MCF 10A (cell line): Measurements from ENCODE around the gene MN1. TPM values are rescaled to one million over a fixed set of nuclear protein-coding genes. Genes with fewer than 3 reads are reported as not detected.
A peak's percentile ranks its signal among the peaks of the same experiment; 100 is the strongest.

Experiments used
- BruUV-seq: library from RNA; stranded (reverse); fragments of 400-500 nt; replicated peaks from 2 replicates; lab custom pipeline; 2021; lab: Mats Ljungman, UMichigan
- CTCF ChIA-PET: fragments of 300-600 bp; sonication (Branson Sonifier 250); formaldehyde crosslinking; extraction: SDS; loops from one replicate; lab custom pipeline; 2021; ENCODE audit warnings: antibody characterized with exemption, inconsistent platforms; lab: Yijun Ruan, JAX
- POLR2A ChIA-PET: fragments of 300-600, 350-650 bp; sonication (Branson Sonifier 250); formaldehyde crosslinking; extraction: SDS; loops from one replicate; lab custom pipeline; 2020; ENCODE audit warnings: antibody characterized with exemption, inconsistent platforms; lab: Yijun Ruan, JAX
- DNase-seq: peaks from one replicate; pipeline ENCODE4 v3.0.0-alpha.2; 2018; ENCODE audit not compliant: unreplicated experiment
- H3K27ac Mint-ChIP-seq: one replicate; pipeline ENCODE4 v1.8.0; 2022; ENCODE audit warnings: mild to moderate bottlenecking, low read depth, mixed read lengths; ENCODE audit not compliant: unreplicated experiment
- H3K27me3 Mint-ChIP-seq: one replicate; pipeline ENCODE4 v1.8.0; 2022; ENCODE audit warnings: mixed read lengths; ENCODE audit not compliant: insufficient read depth, unreplicated experiment
- H3K36me3 Mint-ChIP-seq: one replicate; pipeline ENCODE4 v1.8.0; 2022; ENCODE audit warnings: mild to moderate bottlenecking, moderate library complexity, mixed read lengths; ENCODE audit not compliant: insufficient read depth, unreplicated experiment
- H3K4me1 Mint-ChIP-seq: one replicate; pipeline ENCODE4 v1.8.0; 2022; ENCODE audit warnings: mixed read lengths; ENCODE audit not compliant: insufficient read depth, unreplicated experiment
- H3K4me3 Mint-ChIP-seq: one replicate; pipeline ENCODE4 v1.8.0; 2022; ENCODE audit warnings: mild to moderate bottlenecking, moderate library complexity, mixed read lengths; ENCODE audit not compliant: unreplicated experiment
- H3K9me3 Mint-ChIP-seq: one replicate; pipeline ENCODE4 v1.8.0; 2022; ENCODE audit warnings: mixed read lengths; ENCODE audit not compliant: unreplicated experiment
- CTCF ChIP-seq: fragments of 200-600 bp; IDR thresholded peaks from one replicate; pipeline ENCODE4 v1.8.0; 2022; ENCODE audit warnings: antibody characterized with exemption, mild to moderate bottlenecking; ENCODE audit not compliant: unreplicated experiment
- intact Hi-C: fragments of 100-400 bp; cut with micrococcal nuclease; formaldehyde crosslinking; loops from 2 replicates; pipeline ENCODE4 v1.14.1; 2022
- total RNA-seq: library from RNA; stranded (reverse); gene quantifications from 2 replicates; pipeline ENCODE4 v1.2.3, GENCODE V29; 2022

Gene MN1
- total RNA-seq, 1 experiment from 2014 or later = 3.9 TPM

DNA sequence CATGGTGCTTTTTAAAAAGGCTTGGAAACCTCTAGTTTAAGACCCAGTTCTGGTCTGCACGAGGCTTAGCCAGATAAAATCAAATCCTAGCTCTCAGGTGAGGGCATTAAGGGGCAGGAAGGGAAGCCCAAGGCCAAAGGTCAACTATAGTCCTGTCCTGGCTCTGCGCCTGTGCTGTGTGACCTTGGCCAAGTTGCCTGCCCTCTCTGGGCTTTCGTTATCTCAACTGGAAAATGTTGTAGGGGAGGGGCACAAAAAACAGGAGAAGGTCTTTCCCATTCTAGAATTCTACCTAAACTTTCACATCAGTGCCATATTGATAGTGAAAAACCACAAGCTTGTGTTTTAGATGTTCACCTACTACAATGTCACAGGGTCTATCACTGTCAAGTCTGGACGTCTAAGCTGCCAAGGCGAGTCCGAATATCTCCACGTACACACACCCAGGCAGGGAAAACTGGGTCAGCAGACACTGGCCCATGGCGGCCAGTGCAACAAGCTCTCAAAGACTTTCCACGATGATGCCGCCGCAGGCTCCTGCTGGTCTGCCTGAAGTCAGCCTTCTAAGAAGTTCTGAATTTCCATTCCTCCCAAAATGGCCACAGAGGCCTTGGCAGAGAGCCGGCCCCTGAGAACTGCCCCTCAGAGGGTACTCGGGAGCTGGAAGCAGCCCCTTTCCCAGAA, 18.0 kb downstream of the MN1 start:
- no TSS peak for BruUV-seq
- Mint-ChIP-seq H3K27ac (no peak overlapping the region), H3K36me3 (no peaks in the 10 kb centered on the region), H3K4me3 (no peak overlapping the region), H3K27me3 (no peaks in the 10 kb centered on the region), H3K4me1 (peaks cover 8% of the 10 kb centered on the region), H3K9me3 (peaks cover 7% of the 10 kb centered on the region)
- ChIA-PET POLR2A (no interaction called here), CTCF (interaction anchor here (0.6 to 0.8 kb wide), 2 partner anchors 13 to 308 kb away, joined by 3 read pairs; no protein-coding TSS in a partner anchor)
- no peak for TF ChIP-seq CTCF
- DNase-seq = no peak
- intact Hi-C loops = no loop called here

DNA sequence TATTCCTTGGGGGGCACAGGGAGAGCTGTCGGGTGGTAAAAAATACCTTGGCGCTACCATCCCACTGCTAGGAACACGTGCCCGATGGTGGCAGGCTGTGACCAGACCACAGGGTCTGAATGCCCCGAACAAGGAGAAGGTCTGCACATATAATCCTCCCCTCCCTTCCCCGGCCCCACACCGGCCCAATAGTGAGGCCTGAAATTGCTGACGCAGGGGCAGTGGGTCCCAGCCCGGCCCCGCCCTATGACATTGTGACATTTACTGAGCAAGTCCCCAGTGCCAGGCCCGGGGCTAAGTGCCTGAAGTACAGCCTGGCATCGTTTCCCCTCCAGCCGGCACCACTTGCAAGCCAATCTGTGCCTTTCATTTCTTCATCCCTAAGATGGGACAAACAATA, 19.5 kb downstream of the MN1 start:
- peaks cover 7% of the 10 kb centered on the region for H3K9me3 Mint-ChIP-seq
- no peaks in the 10 kb centered on the region for H3K36me3 Mint-ChIP-seq
- no peak for TF ChIP-seq CTCF
- no TSS peak for BruUV-seq
- DNase-seq = no peak
- H3K4me3 Mint-ChIP-seq = no peak overlapping the region
- peaks cover 8% of the 10 kb centered on the region for H3K4me1 Mint-ChIP-seq
- H3K27ac Mint-ChIP-seq = no peak overlapping the region
- POLR2A ChIA-PET = no interaction called here
- intact Hi-C loops = no loop called here
- H3K27me3 Mint-ChIP-seq = no peaks in the 10 kb centered on the region
- CTCF ChIA-PET = no interaction called here

DNA sequence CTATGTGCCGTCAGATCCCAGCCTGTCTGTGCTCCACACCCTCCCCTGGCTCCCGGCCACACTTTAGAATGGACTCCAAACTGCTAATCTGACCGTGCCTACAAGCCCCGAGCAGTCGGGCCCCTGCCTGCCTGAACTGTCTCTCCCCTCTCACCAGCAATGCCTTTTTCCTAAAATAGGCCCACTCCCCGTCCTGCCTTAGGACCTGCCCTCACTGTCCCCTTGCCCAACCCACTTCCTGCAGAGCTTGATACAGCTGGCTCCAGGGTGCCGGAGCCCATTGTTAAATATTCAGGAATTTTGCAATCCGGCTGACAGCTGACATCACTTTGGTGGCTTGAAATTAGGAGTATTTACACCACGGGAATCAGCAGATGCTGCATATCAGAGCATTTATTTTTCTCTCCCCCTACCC, 21.4 kb downstream of the MN1 start:
- no TSS peak for BruUV-seq

GRCh38 chr22:27779643-27780042, 21.9 kb downstream of the MN1 start:
- Mint-ChIP-seq H3K27me3 (no peaks in the 10 kb centered on the region), H3K9me3 (peaks cover 7% of the 10 kb centered on the region), H3K4me3 (no peak overlapping the region), H3K4me1 (peaks cover 8% of the 10 kb centered on the region), H3K27ac (peak overlapping the region; percentile 80), H3K36me3 (no peaks in the 10 kb centered on the region)
- TF ChIP-seq CTCF = no peak
- POLR2A ChIA-PET = interaction anchor here (0.8 kb wide), 2 partner anchors 24 to 26 kb away, joined by 3 read pairs; no protein-coding TSS in a partner anchor
- intact Hi-C loops = no loop called here
- CTCF ChIA-PET = no interaction called here
- no TSS peak for BruUV-seq
- DNase-seq = no peak

More for the DNA sequence above, 21.4 kb downstream of the MN1 start:
- peak; percentile 21 for DNase-seq
- Mint-ChIP-seq H3K9me3 (peaks cover 7% of the 10 kb centered on the region), H3K4me3 (no peak overlapping the region), H3K4me1 (peaks cover 8% of the 10 kb centered on the region), H3K36me3 (no peaks in the 10 kb centered on the region), H3K27ac (peak overlapping the region; percentile 80), H3K27me3 (no peaks in the 10 kb centered on the region)
- POLR2A ChIA-PET = no interaction called here
- CTCF ChIA-PET = no interaction called here
- intact Hi-C loops = no loop called here
- TF ChIP-seq CTCF = no peak
